Lung (tissue), 12 donors: ENCODE measurements around the gene ARHGAP8. TPM values are rescaled to one million over a fixed set of nuclear protein-coding genes. Genes with fewer than 3 reads are reported as not detected.
A peak's percentile ranks its signal among the peaks of the same experiment; 100 is the strongest.

Experiments used
- ATAC-seq: fragments of 200-7000 bp; cut with Tn5 transposase; one replicate; pipeline ENCODE4 v1.9.1; 2020; ENCODE audit warnings: moderate number of reproducible peaks; ENCODE audit not compliant: insufficient read depth, low FRiP score
- DNase-seq, 3 donors: peaks; one replicate each; pipeline ENCODE4 v3.0.0-alpha.2; 2013 to 2017
- H3K27ac ChIP-seq, 2 donors: one replicate each; pipeline ENCODE4 v1.5.1; 2013; ENCODE audit warnings: mild to moderate bottlenecking in 2 of 2, moderate library complexity in 2 of 2, control low read depth in 1 of 2, inconsistent platforms in 1 of 2, low read depth in 1 of 2, low read length in 1 of 2
- H3K27me3 ChIP-seq, 3 donors: one replicate each; pipeline ENCODE4 v1.5.1; 2013; ENCODE audit warnings: low read length in 2 of 3; ENCODE audit not compliant: control insufficient read depth in 3 of 3, insufficient read depth in 3 of 3
- H3K36me3 ChIP-seq, 4 donors: one replicate each; pipeline ENCODE4 v1.5.1; 2013; ENCODE audit warnings: low read length in 4 of 4, mild to moderate bottlenecking in 1 of 4, moderate library complexity in 1 of 4; ENCODE audit not compliant: control insufficient read depth in 4 of 4, insufficient read depth in 4 of 4
- H3K4me1 ChIP-seq, 5 donors: one replicate each; pipeline ENCODE4 v1.5.1; 2013; ENCODE audit warnings: low read length in 5 of 5, mild to moderate bottlenecking in 2 of 5, moderate library complexity in 1 of 5; ENCODE audit not compliant: control insufficient read depth in 5 of 5, insufficient read depth in 5 of 5
- H3K4me3 ChIP-seq: one replicate; pipeline ENCODE4 v1.5.1; 2013; ENCODE audit warnings: mild to moderate bottlenecking, control low read depth, moderate library complexity
- H3K9ac ChIP-seq, 2 donors: one replicate each; pipeline ENCODE4 v1.5.1; 2013; ENCODE audit warnings: low read length in 2 of 2, control low read depth in 1 of 2; ENCODE audit not compliant: insufficient read depth in 1 of 2
- H3K9me3 ChIP-seq, 4 donors: one replicate each; pipeline ENCODE4 v1.5.1; 2013; ENCODE audit warnings: low read length in 3 of 4, mild to moderate bottlenecking in 1 of 4, moderate library complexity in 1 of 4; ENCODE audit not compliant: control insufficient read depth in 4 of 4, insufficient read depth in 3 of 4
- WGBS, 2 donors: extraction: QIAGEN DNeasy Blood & Tissue Kit; methylation state at CpG; one replicate each; pipeline ENCODE4 v1.1.7; 2013; 5-methylcytosine and 5-hydroxymethylcytosine counted together
- polyA plus RNA-seq, 2 donors: library from polyadenylated mRNA; stranded (reverse); fragments of 200-250 nt; gene quantifications; one replicate each; pipeline ENCODE4 v1.2.1, GENCODE V29; 2013
- total RNA-seq, 2 donors: library from RNA; depleted of rRNA in 1 of 2; stranded (reverse); fragments of >200 nt in 1 of 2; gene quantifications; one replicate each; pipeline ENCODE4 v1.2.1, GENCODE V29; 2014 to 2021
- TF ChIP-seq, protein P1 (sequence below): IDR thresholded peaks from 2 replicates; pipeline ENCODE4 v1.5.1; 2012; ENCODE audit warnings: mild to moderate bottlenecking; ENCODE audit errors: control extremely low read depth, extremely low read depth
- donor health status: control.
- donor health status: control.
- donor health status: Bipolar disorder and iron deficiency.
- donor health status: healthy.
- donor health status: DM: yes; HTN: yes; CAD: no.

ARHGAP8 gene
- total and polyA plus RNA-seq, 4 donors, result 6.8 to 21.6 (median 16.5) TPM

DNA sequence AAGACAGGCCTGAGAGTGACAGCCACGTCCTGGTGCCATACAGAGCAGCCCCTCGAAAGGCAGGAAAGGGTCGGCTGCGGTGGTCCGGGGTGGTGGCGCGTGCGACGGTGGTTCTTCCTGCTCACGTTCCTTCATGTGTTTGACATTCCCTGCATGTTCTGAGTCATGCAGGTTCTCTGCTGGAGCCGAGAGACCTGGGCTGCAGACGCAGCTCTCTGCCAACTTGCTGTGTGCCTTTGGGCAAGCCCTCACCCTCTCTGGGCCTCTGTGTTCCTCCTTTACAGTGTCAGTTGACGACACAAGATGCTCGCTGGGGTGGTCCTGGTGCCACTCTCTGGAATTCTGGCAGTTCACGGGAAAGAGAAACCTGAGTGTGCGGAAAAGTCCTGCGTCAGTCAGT lies 12.0 kb downstream of the ARHGAP8 start:
- no peak overlapping the region for H3K9ac ChIP-seq
- TF ChIP-seq, protein P1, sequence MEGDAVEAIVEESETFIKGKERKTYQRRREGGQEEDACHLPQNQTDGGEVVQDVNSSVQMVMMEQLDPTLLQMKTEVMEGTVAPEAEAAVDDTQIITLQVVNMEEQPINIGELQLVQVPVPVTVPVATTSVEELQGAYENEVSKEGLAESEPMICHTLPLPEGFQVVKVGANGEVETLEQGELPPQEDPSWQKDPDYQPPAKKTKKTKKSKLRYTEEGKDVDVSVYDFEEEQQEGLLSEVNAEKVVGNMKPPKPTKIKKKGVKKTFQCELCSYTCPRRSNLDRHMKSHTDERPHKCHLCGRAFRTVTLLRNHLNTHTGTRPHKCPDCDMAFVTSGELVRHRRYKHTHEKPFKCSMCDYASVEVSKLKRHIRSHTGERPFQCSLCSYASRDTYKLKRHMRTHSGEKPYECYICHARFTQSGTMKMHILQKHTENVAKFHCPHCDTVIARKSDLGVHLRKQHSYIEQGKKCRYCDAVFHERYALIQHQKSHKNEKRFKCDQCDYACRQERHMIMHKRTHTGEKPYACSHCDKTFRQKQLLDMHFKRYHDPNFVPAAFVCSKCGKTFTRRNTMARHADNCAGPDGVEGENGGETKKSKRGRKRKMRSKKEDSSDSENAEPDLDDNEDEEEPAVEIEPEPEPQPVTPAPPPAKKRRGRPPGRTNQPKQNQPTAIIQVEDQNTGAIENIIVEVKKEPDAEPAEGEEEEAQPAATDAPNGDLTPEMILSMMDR, result no peak

DNA sequence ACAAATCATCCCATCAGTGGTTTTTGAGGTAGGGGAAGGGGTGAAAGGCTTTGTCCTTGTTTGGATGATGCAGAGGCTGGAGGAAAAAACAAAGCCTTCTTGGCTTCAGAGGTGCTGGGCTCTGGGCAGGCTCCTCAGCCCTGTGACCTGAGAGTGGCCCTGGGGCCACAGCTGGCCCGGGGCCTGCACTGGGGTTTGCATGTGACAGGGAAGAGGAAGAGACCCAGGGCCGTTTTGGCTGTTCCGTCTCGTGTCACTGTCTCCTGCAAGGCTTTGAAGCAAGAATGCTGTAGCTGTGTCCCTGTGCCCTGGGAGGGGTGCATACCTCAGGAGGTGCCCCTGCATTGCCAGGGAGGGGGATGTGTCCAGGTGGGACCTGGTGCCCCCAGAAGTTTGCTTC lies 12.6 kb downstream of the ARHGAP8 start:
- Histone ChIP-seq H3K4me1 (peaks cover 0 to 14% (median 0%) of the 10 kb centered on the region in 5 donors), H3K9me3 (no peaks in the 10 kb centered on the region), H3K27ac (no peak overlapping the region), H3K9ac (no peak overlapping the region), H3K36me3 (no peaks in the 10 kb centered on the region), H3K27me3 (no peaks in the 10 kb centered on the region), H3K4me3 (no peak overlapping the region)
- TF ChIP-seq, protein P1, result no peak
- no peak for DNase-seq
- no peak for ATAC-seq
- 22 to 43% methylated on average over 4 of the region's 4 CpGs for WGBS, 2 donors

More for the DNA sequence above, 12.0 kb downstream of the ARHGAP8 start:
- no peaks in the 10 kb centered on the region for H3K27me3 ChIP-seq
- no peak overlapping the region for H3K27ac ChIP-seq
- 88 to 96% methylated on average over 17 of the region's 17 CpGs for WGBS, 2 donors
- H3K4me1 ChIP-seq, result peaks cover 0 to 14% (median 0%) of the 10 kb centered on the region in 5 donors
- H3K9me3 ChIP-seq, result no peaks in the 10 kb centered on the region
- ATAC-seq (no peak), DNase-seq (no peak)
- H3K36me3 ChIP-seq, result no peaks in the 10 kb centered on the region
- no peak overlapping the region for H3K4me3 ChIP-seq

DNA sequence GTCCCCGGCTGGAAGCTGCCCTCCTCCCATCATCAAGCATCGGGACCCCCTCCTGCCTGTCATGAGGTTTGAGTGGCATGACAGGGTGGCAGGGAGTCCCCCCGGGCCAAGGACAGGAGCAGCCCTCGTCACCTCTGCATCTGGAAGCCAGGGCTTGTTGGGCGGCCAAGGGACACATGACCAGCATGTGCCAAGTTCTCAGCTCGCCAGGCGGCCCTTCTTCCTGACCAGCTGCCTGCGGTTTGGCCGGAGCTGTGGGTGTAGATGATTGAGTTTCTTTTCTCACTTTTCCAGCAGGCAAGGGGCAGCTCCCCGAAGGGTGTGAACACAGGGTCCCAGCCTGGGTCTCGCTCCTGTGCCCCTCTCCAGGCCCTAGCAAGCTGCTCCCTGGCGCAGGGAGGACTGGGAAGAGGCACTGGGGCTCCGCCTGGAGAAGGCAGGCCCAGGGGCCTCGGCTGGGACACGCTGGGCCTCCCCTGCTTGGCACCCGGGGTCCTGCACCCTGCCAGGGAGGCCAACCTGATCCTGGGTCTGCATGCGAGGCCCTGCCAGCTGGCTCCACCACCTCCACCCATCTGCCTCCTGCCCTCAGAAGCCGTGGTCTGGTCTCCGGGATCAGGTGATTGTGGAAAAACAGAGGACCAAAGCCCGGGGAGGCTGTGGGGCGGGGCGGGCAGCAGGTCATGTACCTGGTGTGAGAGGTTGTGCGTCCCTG lies 13.4 kb downstream of the ARHGAP8 start:
- Histone ChIP-seq H3K27ac (no peak overlapping the region), H3K9ac (no peak overlapping the region), H3K4me3 (no peak overlapping the region), H3K36me3 (no peaks in the 10 kb centered on the region), H3K27me3 (no peaks in the 10 kb centered on the region), H3K9me3 (no peaks in the 10 kb centered on the region), H3K4me1 (peaks cover 0 to 14% (median 0%) of the 10 kb centered on the region in 5 donors)
- DNase-seq (peak in 1 of 3 donors; percentile 56), ATAC-seq (no peak)
- 64 to 70% methylated on average over 22 to 23 of the region's 23 CpGs for WGBS, 2 donors
- TF ChIP-seq, protein P1, result no peak
